Caco-2 (cell line): Measurements from ENCODE around the gene CDH16. TPM values are rescaled to one million over a fixed set of nuclear protein-coding genes. Genes with fewer than 3 reads are reported as not detected.

Source experiments
- BruUV-seq: library from RNA; stranded (reverse); fragments of 400-500 nt; replicated peaks from 2 replicates; lab custom pipeline; 2021; lab: Mats Ljungman, UMichigan
- CTCF ChIA-PET: fragments of 300-600 bp; sonication (Branson Sonifier 250); formaldehyde crosslinking; loops from one replicate; lab custom pipeline; 2022; ENCODE audit warnings: antibody characterized with exemption; lab: Charles Lee
- POLR2A ChIA-PET: fragments of 300-600 bp; sonication (Branson Sonifier 250); formaldehyde crosslinking; loops from one replicate; lab custom pipeline; 2022; ENCODE audit warnings: antibody characterized with exemption; lab: Charles Lee
- DNase-seq, 2 experiments: peaks; one replicate each; pipeline versions ENCODE4 v3.0.0 to v3.0.0-alpha.2; 2020 to 2022
- H3K27me3 ChIP-seq: replicated peaks from 2 replicates; pipeline ENCODE4 v1.6.0; 2011; ENCODE audit warnings: low read length; ENCODE audit not compliant: control insufficient read depth, insufficient read depth
- H3K36me3 ChIP-seq: 2 replicates; pipeline ENCODE4 v1.5.1; 2011; ENCODE audit warnings: low read length; ENCODE audit not compliant: control insufficient read depth, insufficient read depth
- H3K4me1 ChIP-seq: fragments of 250-450 bp; sonication (Bioruptor Pico); 2 replicates; pipeline ENCODE4 v1.5.1; 2020; ENCODE audit warnings: mild to moderate bottlenecking
- H3K4me3 ChIP-seq: 2 replicates; pipeline ENCODE4 v1.5.1; 2011; ENCODE audit warnings: low read depth, mild to moderate bottlenecking, control low read depth, low read length
- H3K9me3 ChIP-seq: fragments of 250-450 bp; sonication (Bioruptor Pico); 2 replicates; pipeline ENCODE4 v1.5.1; 2020; ENCODE audit warnings: mild to moderate bottlenecking, moderate library complexity
- H3K27ac Mint-ChIP-seq: one replicate; pipeline ENCODE4 v1.8.0; 2022; ENCODE audit warnings: mixed read lengths; ENCODE audit not compliant: unreplicated experiment
- H3K27me3 Mint-ChIP-seq: one replicate; pipeline ENCODE4 v1.8.0; 2022; ENCODE audit warnings: mixed read lengths; ENCODE audit not compliant: insufficient read depth, unreplicated experiment
- H3K36me3 Mint-ChIP-seq: one replicate; pipeline ENCODE4 v1.8.0; 2022; ENCODE audit warnings: mild to moderate bottlenecking, mixed read lengths; ENCODE audit not compliant: insufficient read depth, unreplicated experiment
- H3K4me1 Mint-ChIP-seq: one replicate; pipeline ENCODE4 v1.8.0; 2022; ENCODE audit warnings: low read depth, mixed read lengths; ENCODE audit not compliant: unreplicated experiment
- H3K4me3 Mint-ChIP-seq: one replicate; pipeline ENCODE4 v1.8.0; 2022; ENCODE audit warnings: mild to moderate bottlenecking, moderate library complexity, mixed read lengths; ENCODE audit not compliant: unreplicated experiment
- H3K9me3 Mint-ChIP-seq: one replicate; pipeline ENCODE4 v1.8.0; 2022; ENCODE audit warnings: mixed read lengths; ENCODE audit not compliant: unreplicated experiment
- CTCF ChIP-seq, 2 experiments: fragments of 200-600 bp in 1 of 2; IDR thresholded peaks; 1 replicate in 1 of 2; 2 replicates in 1 of 2; pipeline versions ENCODE4 v1.5.1 to v1.8.0; 2011 to 2022; ENCODE audit warnings: antibody characterized with exemption in 1 of 2, control low read depth in 1 of 2, inconsistent platforms in 1 of 2, low read depth in 1 of 2, low read length in 1 of 2, mild to moderate bottlenecking in 1 of 2, moderate library complexity in 1 of 2; ENCODE audit not compliant: insufficient read depth in 1 of 2, severe bottlenecking in 1 of 2, unreplicated experiment in 1 of 2
- intact Hi-C: fragments of 100-400 bp; cut with micrococcal nuclease; formaldehyde crosslinking; loops from one replicate; pipeline ENCODE4 v1.10.0; 2022; ENCODE audit not compliant: unreplicated experiment
- total RNA-seq: library from RNA; stranded (reverse); gene quantifications from 2 replicates; pipeline ENCODE4 v1.2.3, GENCODE V29; 2022

Gene CDH16
- total RNA-seq, 1 experiment from 2014 or later = 0.48 TPM

- no peak overlapping the region for H3K4me3 ChIP-seq
- no peak for TF ChIP-seq CTCF (IDR thresholded peaks at IDR 0.05; ENCODE audit: insufficient read depth in 1 of 2, low read depth in 1 of 2, low read length in 1 of 2, severe bottlenecking in 1 of 2, unreplicated experiment in 1 of 2)
- DNase-seq = no peak
- no peaks in the 10 kb centered on the region for H3K9me3 ChIP-seq
- Mint-ChIP-seq H3K4me3 (no peak overlapping the region), H3K36me3 (no peaks in the 10 kb centered on the region), H3K9me3 (no peaks in the 10 kb centered on the region), H3K27ac (no peak overlapping the region), H3K4me1 (no peaks in the 10 kb centered on the region), H3K27me3 (peaks cover 5% of the 10 kb centered on the region)
- no TSS peak for BruUV-seq
- intact Hi-C loops = no loop called here
- ChIA-PET CTCF (no interaction called here), POLR2A (interaction anchor here (0.5 kb wide), 2 partner anchors 90 to 152 kb away, joined by 4 read pairs; partner anchors contain the start of gene NAE1)
- no peaks in the 10 kb centered on the region for H3K27me3 ChIP-seq
- peaks cover 7% of the 10 kb centered on the region; the same call in 1 of the 2 replicates for H3K4me1 ChIP-seq
- no peaks in the 10 kb centered on the region for H3K36me3 ChIP-seq
These were observed 2.4 kb upstream of the CDH16 start for GRCh38 chr16:66920924-66921680.

GRCh38 chr16:66920299-66920590 is 1.6 kb upstream of the CDH16 start:
- Mint-ChIP-seq H3K9me3 (no peaks in the 10 kb centered on the region), H3K36me3 (no peaks in the 10 kb centered on the region), H3K27ac (no peak overlapping the region), H3K4me1 (no peaks in the 10 kb centered on the region), H3K4me3 (no peak overlapping the region), H3K27me3 (no peaks in the 10 kb centered on the region)
- no peaks in the 10 kb centered on the region for H3K27me3 ChIP-seq
- no peaks in the 10 kb centered on the region for H3K9me3 ChIP-seq
- ChIA-PET CTCF (interaction anchor here (1.5 kb wide), 1 partner anchor 8 kb away, joined by 4 read pairs; no protein-coding TSS in a partner anchor), POLR2A (no interaction called here)
- H3K4me1 ChIP-seq = peaks cover 7% of the 10 kb centered on the region; the same call in 1 of the 2 replicates
- H3K4me3 ChIP-seq = no peak overlapping the region
- no TSS peak for BruUV-seq
- TF ChIP-seq CTCF (IDR thresholded peaks at IDR 0.05; ENCODE audit: insufficient read depth in 1 of 2, low read depth in 1 of 2, low read length in 1 of 2, severe bottlenecking in 1 of 2, unreplicated experiment in 1 of 2) = no peak
- no peak for DNase-seq
- intact Hi-C loops = no loop called here
- H3K36me3 ChIP-seq = no peaks in the 10 kb centered on the region

GRCh38 chr16:66919569-66920298 is 1.0 kb upstream of the CDH16 start:
- no peaks in the 10 kb centered on the region for H3K36me3 Mint-ChIP-seq
- no peaks in the 10 kb centered on the region for H3K27me3 ChIP-seq
- no peak for DNase-seq
- BruUV-seq = no TSS peak
- H3K27me3 Mint-ChIP-seq = no peaks in the 10 kb centered on the region
- no peak for TF ChIP-seq CTCF (IDR thresholded peaks at IDR 0.05; ENCODE audit: insufficient read depth in 1 of 2, low read depth in 1 of 2, low read length in 1 of 2, severe bottlenecking in 1 of 2, unreplicated experiment in 1 of 2)
- no peak overlapping the region for H3K4me3 ChIP-seq
- H3K9me3 Mint-ChIP-seq = no peaks in the 10 kb centered on the region
- intact Hi-C loops = no loop called here
- H3K27ac Mint-ChIP-seq = no peak overlapping the region
- peaks cover 2% of the 10 kb centered on the region; the same call in 1 of the 2 replicates for H3K4me1 ChIP-seq
- POLR2A ChIA-PET = no interaction called here
- CTCF ChIA-PET = interaction anchor here (0.5 to 1.6 kb wide), 4 partner anchors 9 to 41 kb away, joined by 3 to 6 read pairs (median 4); partner anchors contain the start of gene CES3
- H3K4me1 Mint-ChIP-seq = no peaks in the 10 kb centered on the region
- no peaks in the 10 kb centered on the region for H3K36me3 ChIP-seq
- no peaks in the 10 kb centered on the region for H3K9me3 ChIP-seq
- H3K4me3 Mint-ChIP-seq = no peak overlapping the region
